ENCODE results near the gene THSD7B. TPM values are rescaled to one million over a fixed set of nuclear protein-coding genes. Genes with fewer than 3 reads are reported as not detected.

THSD7B gene
- polyA plus RNA-seq, 2 of the 4 experiments (the other 2 are of a cell fraction), result not detected

GRCh38 chr2:137381731-137382130, 616.4 kb downstream of the THSD7B start:
- ATAC-seq, result no peak
- WGBS (ENCODE audit: missing lambda C conversion rate), result 20% methylated on average over 8 of the region's 8 CpGs
- no peaks in the 10 kb centered on the region for H3K9me3 ChIP-seq

GRCh38 chr2:137383391-137383790, 618.0 kb downstream of the THSD7B start:
- POLR2A ChIA-PET, result no interaction called here
- Histone ChIP-seq H3K4me2 (no peak overlapping the region), H3K27ac (no peak overlapping the region), H3K4me1 (no peaks in the 10 kb centered on the region), H3K9me3 (no peaks in the 10 kb centered on the region), H3K4me3 (no peak overlapping the region)
- 27% methylated on average over 7 of the region's 7 CpGs for WGBS (ENCODE audit: missing lambda C conversion rate)
- TF ChIP-seq MAX (IDR thresholded peaks at IDR 0.05) (no peak), CHD4 (IDR thresholded peaks at IDR 0.05; ENCODE audit: borderline replicate concordance) (no peak), RAD21 (conservative IDR thresholded peaks at IDR 0.05 in 1 of 2, IDR thresholded peaks at IDR 0.05 in 1 of 2) (no peak), JUN (IDR thresholded peaks at IDR 0.05) (no peak), RNF2 (IDR thresholded peaks at IDR 0.05; ENCODE audit: borderline replicate concordance, low read depth) (no peak)
- FAIRE-seq (no peak), DNase-seq (ENCODE audit: low read depth in 1 of 2, low spot score in 1 of 2) (peak in 1 of 2 experiments; percentile 3), ATAC-seq (no peak)
- CTCF ChIA-PET, result no interaction called here

More at GRCh38 chr2:137381731-137382130, 616.4 kb downstream of the THSD7B start:
- no peaks in the 10 kb centered on the region for H3K4me1 ChIP-seq
- H3K27ac ChIP-seq, result no peak overlapping the region
- DNase-seq (ENCODE audit: low read depth in 1 of 2, low spot score in 1 of 2) (no peak), FAIRE-seq (no peak)
- TF ChIP-seq HOXB5 (CRISPR knock-in tag; IDR thresholded peaks at IDR 0.05) (no peak), REST (IDR thresholded peaks at IDR 0.05) (no peak), GATA3 (IDR thresholded peaks at IDR 0.05; ENCODE audit: borderline replicate concordance) (no peak), E2F6 (IDR thresholded peaks at IDR 0.05; ENCODE audit: borderline replicate concordance, low read depth) (no peak), KDM5A (IDR thresholded peaks at IDR 0.05) (no peak), HES2 (IDR thresholded peaks at IDR 0.05) (no peak), NR3C1 (IDR thresholded peaks at IDR 0.05) (no peak)
- ChIA-PET POLR2A (no interaction called here), CTCF (no interaction called here)
- H3K4me3 ChIP-seq, result no peak overlapping the region
- H3K4me2 ChIP-seq, result no peak overlapping the region

- Histone ChIP-seq H3K4me3 (no peak overlapping the region), H3K4me1 (no peaks in the 10 kb centered on the region), H3K27ac (no peak overlapping the region), H3K4me2 (no peak overlapping the region), H3K9me3 (no peaks in the 10 kb centered on the region)
- CTCF ChIA-PET, result interaction anchor here (1.1 kb wide), 1 partner anchor 28 kb away, joined by 3 read pairs; no protein-coding TSS in a partner anchor
- WGBS (ENCODE audit: missing lambda C conversion rate), result 2% methylated on average over 2 of the region's 2 CpGs
- FAIRE-seq (no peak), DNase-seq (ENCODE audit: low read depth in 1 of 2, low spot score in 1 of 2) (no peak), ATAC-seq (no peak)
- POLR2A ChIA-PET, result no interaction called here
- TF ChIP-seq RNF2 (IDR thresholded peaks at IDR 0.05; ENCODE audit: borderline replicate concordance, low read depth) (no peak), JUN (IDR thresholded peaks at IDR 0.05) (no peak), CBX8 (IDR thresholded peaks at IDR 0.05) (no peak), REST (IDR thresholded peaks at IDR 0.05) (no peak), ZC3H11A (IDR thresholded peaks at IDR 0.05) (no peak), TFCP2L1 (CRISPR knock-in tag; IDR thresholded peaks at IDR 0.05) (no peak), HES2 (IDR thresholded peaks at IDR 0.05) (no peak), EHF (CRISPR knock-in tag; IDR thresholded peaks at IDR 0.05) (no peak), RAD21 (conservative IDR thresholded peaks at IDR 0.05 in 1 of 2, IDR thresholded peaks at IDR 0.05 in 1 of 2) (no peak), ESRRA (IDR thresholded peaks at IDR 0.05; ENCODE audit: borderline replicate concordance, low read length) (no peak), BHLHE40 (IDR thresholded peaks at IDR 0.05; ENCODE audit: low read depth, low read length) (no peak), POLR2AphosphoS2 (conservative IDR thresholded peaks at IDR 0.05; ENCODE audit: low read length) (no peak), HOXB5 (CRISPR knock-in tag; IDR thresholded peaks at IDR 0.05) (no peak), KDM1A (IDR thresholded peaks at IDR 0.05; ENCODE audit: low read depth) (no peak), MAFK (IDR thresholded peaks at IDR 0.05; ENCODE audit: partially characterized antibody) (no peak), BCL3 (IDR thresholded peaks at IDR 0.05) (no peak), HOXA7 (CRISPR knock-in tag; IDR thresholded peaks at IDR 0.05) (no peak), RARB (CRISPR knock-in tag; IDR thresholded peaks at IDR 0.05) (no peak)
Observed at GRCh38 chr2:137387044-137387443, 621.7 kb downstream of the THSD7B start.
